ENCODE results near the gene VPS13D.

- TF ChIP-seq ZNF384 (IDR thresholded peaks at IDR 0.05) (no peak), CTBP1 (IDR thresholded peaks at IDR 0.05; ENCODE audit: borderline replicate concordance) (no peak), BHLHE40 (IDR thresholded peaks at IDR 0.05; ENCODE audit: borderline replicate concordance) (no peak), FOXM1 (IDR thresholded peaks at IDR 0.05; ENCODE audit: borderline replicate concordance) (no peak), SUZ12 (IDR thresholded peaks at IDR 0.05) (no peak), SP1 (IDR thresholded peaks at IDR 0.05) (no peak)
Observed at GRCh38 chr1:12511516-12512468, 282.0 kb downstream of the VPS13D start.
